ENCODE measurements around the gene CLDN25. TPM values are rescaled to one million over a fixed set of nuclear protein-coding genes. Genes with fewer than 3 reads are reported as not detected.
A peak's percentile ranks its signal among the peaks of the same experiment; 100 is the strongest.
"Not testable (repeated sequence)": the region's sequence is repeated elsewhere in the genome, so short reads cannot be mapped to it uniquely, and the experiment has no call there.

CLDN25 gene
- total RNA-seq: not detected
- long read RNA-seq: 0 reads

GRCh38 chr11:113779496-113779895 is at the start of gene CLDN25:
Gene CLDN25, plus strand, starts transcription at chr11:113779796. Its CDS starts 0 bp downstream, at chr11:113779796.
- intact Hi-C loops (cut with DNase I): no loop called here
- no peak for ATAC-seq
- DNase-seq: no peak

- no peak for DNase-seq
- intact Hi-C loops (cut with DNase I): loop anchor here (2.0 to 10.0 kb wide), 2 partner anchors 416 to 426 kb away; partner anchors contain the start of gene TTC12 (in 1 of the 2)
- ATAC-seq: peak; percentile 72 to 92
Observed at GRCh38 chr11:113730887-113731726, 48.5 kb upstream of the CLDN25 start.

DNA sequence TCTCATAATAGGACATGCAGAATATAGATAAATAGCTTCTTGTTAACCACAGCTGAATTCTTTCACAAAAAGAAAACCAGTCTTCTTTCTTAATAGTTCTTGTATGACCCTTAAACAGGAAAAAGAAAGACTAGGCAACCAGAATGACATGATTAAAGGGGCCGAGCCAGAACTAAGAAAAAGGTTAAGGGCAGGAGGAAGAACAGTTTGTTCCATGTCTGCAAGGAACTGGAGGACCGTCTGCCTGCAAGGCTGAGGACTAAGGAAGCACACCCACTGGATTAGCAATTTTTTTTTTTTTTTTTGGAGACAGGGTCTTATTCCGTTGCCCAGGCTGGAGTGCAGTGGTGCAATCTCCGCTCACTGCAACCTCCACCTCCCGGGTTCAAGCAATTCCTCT is 47.5 kb upstream of the CLDN25 start:
- intact Hi-C loops (cut with DNase I): loop anchor here in 1 of 2 donors (10.0 kb wide), 1 partner anchor 417 kb away; the partner anchor contains the start of gene TTC12
- ATAC-seq (peak in 1 of 2 donors; percentile 34), DNase-seq (no peak)

- intact Hi-C loops (cut with DNase I): loop anchor here in 1 of 2 donors (10.0 kb wide), 1 partner anchor 422 kb away; the partner anchor contains the start of gene TTC12
- ATAC-seq (no peak), DNase-seq (no peak)
Observed at GRCh38 chr11:113736323-113736722, 43.3 kb upstream of the CLDN25 start.

GRCh38 chr11:113752932-113753331 is 26.7 kb upstream of the CLDN25 start:
- ATAC-seq (no peak), DNase-seq (no peak)
- intact Hi-C loops (cut with DNase I): no loop called here

DNA sequence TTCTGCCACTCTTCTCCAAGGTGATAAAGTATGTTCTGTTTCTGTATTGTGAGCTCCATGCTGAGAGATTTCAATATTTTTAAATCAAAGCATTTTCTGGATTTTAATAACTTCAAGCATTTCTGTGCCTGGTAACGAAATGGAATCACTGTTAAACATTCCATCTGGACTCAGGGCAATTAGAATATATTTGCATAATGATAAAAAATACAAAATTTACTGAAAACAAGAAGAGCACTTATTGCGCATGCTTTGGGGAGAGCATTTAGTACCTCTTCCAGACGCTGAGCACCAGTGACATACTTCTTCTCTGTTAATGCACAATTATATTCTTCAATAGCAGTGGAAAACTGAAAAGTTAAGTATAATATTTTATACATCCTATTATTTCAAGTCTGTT is 19.4 kb upstream of the CLDN25 start:
- ATAC-seq (no peak), DNase-seq (no peak)
- intact Hi-C loops (cut with DNase I): no loop called here

- DNase-seq; intact Hi-C loops (cut with DNase I); ATAC-seq: not testable (repeated sequence)
Observed at GRCh38 chr11:113763040-113763439, 16.6 kb upstream of the CLDN25 start.

DNA sequence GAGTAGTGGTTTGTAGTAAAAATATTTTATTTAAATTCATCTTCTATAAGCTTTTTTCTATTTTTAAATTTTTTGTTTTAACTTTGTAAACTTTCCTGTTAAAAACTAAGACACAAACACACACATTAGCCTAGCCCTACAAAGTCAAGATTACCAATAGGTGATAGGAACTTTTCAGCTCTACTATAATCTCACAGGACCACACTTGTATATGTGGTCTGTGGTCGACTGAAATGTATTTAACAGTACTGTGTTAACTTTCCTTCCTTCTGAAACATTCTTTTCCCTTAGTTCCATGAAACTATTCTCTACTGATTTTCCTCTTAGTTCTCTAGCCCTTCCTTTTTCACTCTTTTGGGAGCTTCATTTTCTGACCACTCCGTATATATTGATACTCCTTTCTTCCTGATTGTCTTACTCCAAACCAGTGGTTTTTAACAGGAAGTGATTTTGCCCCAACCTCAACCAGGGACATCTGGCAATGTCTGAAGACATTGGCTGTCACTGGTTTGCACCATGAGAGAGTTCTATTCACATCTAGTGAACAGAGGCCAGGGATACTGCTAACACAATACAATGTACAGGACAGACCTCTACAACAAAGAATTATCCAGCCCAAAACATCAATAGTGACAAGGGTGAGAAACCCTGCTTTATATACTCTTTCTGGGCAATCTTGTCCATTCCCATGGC is 14.9 kb upstream of the CLDN25 start:
- ATAC-seq: no peak
- intact Hi-C loops (cut with DNase I): no loop called here
- DNase-seq: no peak

GRCh38 chr11:113771964-113772363 is 7.6 kb upstream of the CLDN25 start:
- intact Hi-C loops (cut with DNase I): no loop called here
- no peak for ATAC-seq
- DNase-seq: no peak

DNA sequence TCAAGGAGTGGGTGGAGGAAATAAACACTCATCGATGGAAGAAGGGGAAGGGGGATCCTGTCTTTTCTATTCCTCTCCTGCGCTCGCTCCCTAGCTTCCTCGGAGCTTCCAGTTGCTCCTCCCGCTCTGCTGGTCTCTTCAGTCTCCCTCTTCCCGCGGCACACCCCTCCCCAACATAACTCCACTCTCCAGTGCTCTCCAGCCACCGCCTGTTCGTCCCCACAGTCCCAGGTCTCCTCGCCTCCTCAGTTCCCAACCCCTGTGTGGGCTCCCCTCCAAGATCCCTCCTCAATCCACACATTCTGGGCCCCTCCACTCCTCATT is 6.5 kb upstream of the CLDN25 start:
- ATAC-seq (peak; percentile 39 to 63), DNase-seq (peak; percentile 26)
- intact Hi-C loops (cut with DNase I): no loop called here

DNA sequence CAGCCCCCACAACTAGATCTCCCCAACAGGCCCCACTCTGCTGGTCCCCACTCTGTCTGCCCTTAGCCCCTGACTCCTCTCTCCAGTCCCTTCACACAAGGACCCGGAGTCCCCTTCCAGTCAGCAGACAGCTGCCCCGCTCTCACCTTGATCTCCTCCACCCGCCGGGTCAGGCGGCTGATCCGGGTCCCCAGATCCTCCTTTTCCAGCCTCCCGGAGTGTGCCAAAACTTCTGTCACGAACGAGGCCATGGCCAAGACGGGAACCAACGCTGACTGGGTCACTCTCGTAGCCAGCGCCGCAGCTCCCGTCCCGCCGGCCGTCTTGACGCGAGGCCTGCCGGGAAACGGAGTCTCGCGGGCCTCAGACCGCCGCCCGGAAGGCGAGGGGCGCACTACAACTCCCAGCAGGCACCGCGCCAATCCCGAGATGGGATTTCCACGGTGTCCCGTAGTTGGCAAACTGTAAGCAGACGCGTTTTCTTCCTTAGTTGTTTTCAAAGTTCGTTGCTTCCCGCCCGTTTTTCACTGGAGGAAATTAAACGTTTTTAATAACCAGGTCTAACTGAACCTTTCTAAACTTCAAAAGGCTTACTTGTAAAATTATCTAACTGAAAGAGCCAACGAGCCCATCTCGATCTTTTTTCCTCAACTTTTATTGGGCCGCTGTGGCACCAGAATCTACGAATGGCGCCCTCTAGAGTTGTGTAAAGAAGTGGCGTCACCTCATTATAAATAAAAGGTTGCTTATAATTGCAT is 6.0 kb upstream of the CLDN25 start, which contains the start of gene ZW10:
ZW10 (minus strand) TSS at position 277 of the 758 bp plus-strand sequence; CDS start at position 251, 26 bp downstream.
- intact Hi-C loops (cut with DNase I): no loop called here
- DNase-seq (peak; percentile 98), ATAC-seq (peak; percentile 99)

DNA sequence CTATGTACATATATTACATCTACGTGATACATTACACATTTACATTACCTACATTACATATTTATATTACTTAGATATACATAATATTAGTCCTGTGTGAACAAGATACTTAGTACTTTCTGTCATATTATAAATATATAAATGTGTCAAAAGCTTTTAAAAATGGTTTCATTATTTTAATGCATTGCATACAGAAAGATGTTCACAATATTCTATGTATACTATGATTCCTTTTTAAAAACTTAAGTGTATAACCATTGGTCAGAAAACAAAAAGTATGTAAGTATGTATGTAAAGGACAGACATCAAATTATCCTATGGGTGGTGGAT is 5.5 kb upstream of the CLDN25 start:
- intact Hi-C loops (cut with DNase I): no loop called here
- ATAC-seq (no peak), DNase-seq (no peak)

DNA sequence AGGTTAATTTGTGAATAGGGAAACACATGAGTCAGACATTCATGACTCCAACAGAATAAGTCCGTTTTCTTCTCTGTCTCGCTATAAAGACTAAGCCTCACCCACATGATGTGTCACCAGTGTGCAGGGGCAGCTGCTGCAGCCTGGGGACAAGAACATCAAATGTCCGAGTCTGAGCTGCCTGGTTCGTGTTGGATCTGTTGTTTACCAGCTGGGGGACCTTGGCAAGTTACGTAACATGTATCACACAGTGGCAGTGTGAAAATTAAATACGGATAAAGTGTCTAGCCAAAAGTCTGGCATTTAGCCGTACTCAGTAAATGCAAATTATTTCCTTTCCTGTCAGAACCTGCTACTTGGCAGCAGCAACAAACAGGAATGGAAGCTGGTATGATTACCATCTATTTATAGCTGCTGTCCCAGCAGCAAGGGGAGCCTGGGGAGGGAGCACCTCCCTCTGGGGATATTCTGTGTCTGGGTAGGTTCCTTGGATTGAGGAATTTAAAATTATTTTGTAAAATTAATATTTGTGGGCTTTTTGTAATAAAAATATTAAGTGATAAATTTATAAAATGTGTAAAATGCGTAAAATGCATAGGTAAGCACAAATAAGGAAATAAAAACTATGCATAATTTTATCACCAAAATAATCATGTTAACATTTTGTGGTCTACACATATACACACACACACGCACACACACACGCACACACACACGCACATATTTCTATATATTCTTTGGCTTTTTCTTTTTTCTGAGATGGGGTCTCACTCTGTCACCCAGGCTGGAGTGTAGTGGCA is 1.3 kb upstream of the CLDN25 start:
- DNase-seq (no peak), ATAC-seq (peak; percentile 26 to 40)
- intact Hi-C loops (cut with DNase I): no loop called here

DNA sequence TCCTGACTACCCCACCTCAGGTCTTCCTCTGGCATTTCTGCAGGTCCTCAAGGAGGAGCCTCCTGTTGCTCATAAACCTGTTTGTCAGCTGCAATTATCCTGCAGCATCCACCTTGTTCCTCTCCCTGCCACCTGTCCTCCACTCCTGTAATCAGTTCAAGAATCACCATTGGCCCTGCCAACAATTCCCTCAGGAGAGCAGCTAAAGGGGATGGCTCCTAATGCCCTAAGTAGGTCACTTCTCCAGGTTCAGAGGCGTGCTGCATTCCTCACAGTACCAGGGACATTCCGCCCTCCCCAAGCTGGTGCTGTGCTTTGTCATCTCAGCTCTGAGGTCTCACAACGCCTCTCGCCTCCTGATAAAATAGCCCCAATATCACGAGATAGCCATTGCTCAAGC is 2.1 kb downstream of the CLDN25 start:
- DNase-seq: no peak
- intact Hi-C loops (cut with DNase I): no loop called here
- peak in 1 of 2 donors; percentile 20 for ATAC-seq

DNA sequence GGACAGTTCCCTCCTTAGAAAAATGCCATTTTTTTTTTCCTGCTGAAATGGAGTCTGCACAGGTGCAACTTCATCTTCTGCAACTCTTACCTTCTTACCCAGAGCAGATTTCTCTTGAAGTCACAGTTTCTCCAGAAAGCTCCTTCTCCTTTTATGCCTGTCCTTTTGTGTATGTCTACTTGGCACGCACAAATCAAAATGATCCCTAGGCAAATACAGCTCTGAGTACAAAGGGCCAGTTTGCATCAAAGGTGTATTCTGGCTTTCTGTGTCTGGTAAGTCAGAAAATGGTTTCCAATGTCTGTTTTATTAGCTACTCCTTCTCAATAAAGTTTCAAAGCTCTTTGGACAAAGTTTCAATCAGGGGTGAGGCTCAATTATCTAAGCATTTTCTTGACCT is 2.5 kb downstream of the CLDN25 start:
- intact Hi-C loops (cut with DNase I): no loop called here
- DNase-seq: no peak
- no peak for ATAC-seq

GRCh38 chr11:113789016-113789415 is 9.4 kb downstream of the CLDN25 start:
- intact Hi-C loops (cut with DNase I); DNase-seq; ATAC-seq: not testable (repeated sequence)

GRCh38 chr11:113789675-113790320 is 10.2 kb downstream of the CLDN25 start:
- ATAC-seq (no peak), DNase-seq (no peak)
- intact Hi-C loops (cut with DNase I): no loop called here

DNA sequence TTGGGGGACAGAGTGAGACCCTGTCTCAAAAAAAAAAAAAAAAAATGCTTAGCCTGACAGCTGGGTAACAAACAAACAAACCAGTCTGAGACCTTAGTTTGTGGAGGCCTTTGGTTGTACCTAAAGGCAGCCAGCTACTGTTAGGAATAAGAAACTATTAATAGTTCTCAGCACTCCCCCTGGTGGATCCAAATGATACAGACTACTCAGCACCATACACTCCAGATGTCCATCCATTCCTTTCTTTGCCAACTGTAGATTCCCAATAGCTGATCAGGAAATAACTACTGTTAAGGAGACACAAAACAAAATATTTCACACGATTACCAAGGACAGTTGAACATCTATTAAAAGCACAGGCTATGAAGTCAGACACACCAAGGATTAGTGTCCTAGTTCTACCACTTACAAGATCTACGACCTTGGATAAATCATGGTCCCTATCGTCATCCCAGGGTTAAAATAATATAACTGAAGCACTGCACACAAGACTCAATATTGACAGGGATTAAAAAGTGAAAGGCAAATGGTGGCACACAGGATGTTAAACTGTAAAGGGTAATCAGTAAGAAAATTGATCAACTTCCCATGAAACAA is 17.2 kb downstream of the CLDN25 start:
- no peak for DNase-seq
- ATAC-seq: peak; percentile 90 to 94
- intact Hi-C loops (cut with DNase I): no loop called here

All from left cardiac atrium (tissue), 4 donors.